ENCODE results near the gene RBAK. TPM values are rescaled to one million over a fixed set of nuclear protein-coding genes. Genes with fewer than 3 reads are reported as not detected.

RBAK gene
- total RNA-seq, 2 experiments from 2014 or later: 15.4 to 17.1 TPM

DNA sequence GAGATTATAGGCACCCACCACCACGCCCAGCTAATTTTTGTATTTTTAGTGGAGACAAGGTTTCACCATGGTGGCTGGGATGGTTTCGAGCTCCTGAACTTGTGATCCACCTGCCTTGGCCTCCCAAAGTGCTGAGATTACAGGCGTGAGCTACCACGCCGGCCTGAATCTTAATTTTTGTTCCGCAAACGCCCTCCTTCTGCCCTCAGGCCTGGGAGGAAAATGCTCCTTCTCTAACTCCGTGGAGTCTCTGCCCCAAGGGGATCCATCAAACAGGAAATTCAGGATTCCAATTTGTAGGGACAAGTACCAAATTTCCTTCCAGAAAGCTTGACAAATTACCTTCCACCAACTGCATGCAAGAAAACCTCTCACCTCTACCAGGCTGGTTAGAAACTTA is 43.2 kb downstream of the RBAK start:
- ATAC-seq: no peak
- peaks cover 3% of the 10 kb centered on the region for H3K4me1 Mint-ChIP-seq (ENCODE audit: low read depth)
- no peak for TF ChIP-seq CTCF (IDR thresholded peaks at IDR 0.05)
- no peak for DNase-seq
- H3K27me3 Mint-ChIP-seq: no peaks in the 10 kb centered on the region
- H3K4me3 Mint-ChIP-seq: no peak overlapping the region
- no peak overlapping the region for H3K27ac Mint-ChIP-seq
- intact Hi-C loops (cut with micrococcal nuclease): loop anchor here (5.0 kb wide), 1 partner anchor 117 kb away; no protein-coding TSS in a partner anchor
- H3K36me3 Mint-ChIP-seq (ENCODE audit: low read depth): peaks cover 1% of the 10 kb centered on the region
- ChIA-PET POLR2A (no interaction called here), CTCF (interaction anchor here (0.8 to 1.4 kb wide), 4 partner anchors 8 to 290 kb away, joined by 3 read pairs; no protein-coding TSS in a partner anchor)
- H3K9me3 Mint-ChIP-seq: peaks cover 7% of the 10 kb centered on the region

DNA sequence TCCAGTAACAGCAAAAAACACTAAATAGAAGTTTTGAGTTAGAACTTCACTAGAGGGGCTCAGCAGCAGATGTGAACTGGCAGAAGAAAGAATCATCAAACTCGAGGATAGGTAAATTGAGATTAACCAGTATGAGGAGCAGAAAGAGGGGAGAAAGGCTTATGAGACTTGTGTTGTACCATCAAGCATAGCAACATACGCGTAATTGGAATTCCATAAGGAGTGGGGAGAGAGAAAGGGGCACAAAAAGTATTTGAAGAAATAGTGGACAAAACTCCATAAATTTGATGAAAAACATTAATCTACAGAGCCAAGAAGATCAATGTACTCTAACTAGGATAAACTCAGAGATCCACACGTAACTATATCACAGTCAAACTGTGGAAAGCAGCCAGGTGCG is 48.3 kb downstream of the RBAK start:
- Mint-ChIP-seq H3K27ac (no peak overlapping the region), H3K27me3 (no peaks in the 10 kb centered on the region), H3K9me3 (peaks cover 21% of the 10 kb centered on the region), H3K4me3 (no peak overlapping the region), H3K4me1 (ENCODE audit: low read depth) (no peaks in the 10 kb centered on the region), H3K36me3 (ENCODE audit: low read depth) (peaks cover 4% of the 10 kb centered on the region)
- CTCF ChIA-PET: interaction anchor here (0.8 to 1.3 kb wide), 2 partner anchors 9 to 13 kb away, joined by 3 to 5 read pairs; no protein-coding TSS in a partner anchor
- intact Hi-C loops (cut with micrococcal nuclease): no loop called here
- POLR2A ChIA-PET: interaction anchor here (0.6 kb wide), 1 partner anchor 10 kb away, joined by 3 read pairs; no protein-coding TSS in a partner anchor
- TF ChIP-seq CTCF (IDR thresholded peaks at IDR 0.05): no peak
- ATAC-seq (no peak), DNase-seq (no peak)

DNA sequence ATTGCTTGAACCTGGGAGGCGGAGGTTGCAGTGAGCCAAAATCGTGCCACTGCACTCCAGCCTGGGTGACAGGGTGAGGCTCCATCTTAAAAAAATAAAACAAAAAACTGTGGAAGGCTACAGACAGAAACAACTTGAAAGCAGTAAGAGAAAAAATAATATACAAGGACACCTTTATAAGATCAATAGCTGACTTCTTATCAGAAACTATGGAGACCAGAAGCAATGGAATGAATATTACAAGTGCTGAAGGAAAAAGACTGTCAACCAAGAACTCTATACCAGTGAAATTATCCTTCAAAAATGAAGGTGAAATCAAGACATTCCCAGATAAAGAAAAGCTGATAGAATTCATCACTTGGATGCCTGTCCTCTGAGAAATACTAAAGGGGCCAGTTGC is 49.0 kb downstream of the RBAK start:
- H3K4me3 Mint-ChIP-seq: no peak overlapping the region
- H3K27ac Mint-ChIP-seq: no peak overlapping the region
- DNase-seq (no peak), ATAC-seq (no peak)
- H3K36me3 Mint-ChIP-seq (ENCODE audit: low read depth): peaks cover 4% of the 10 kb centered on the region
- no peaks in the 10 kb centered on the region for H3K4me1 Mint-ChIP-seq (ENCODE audit: low read depth)
- ChIA-PET POLR2A (interaction anchor here (0.8 kb wide), 1 partner anchor 8 kb away, joined by 3 read pairs; no protein-coding TSS in a partner anchor), CTCF (interaction anchor here (0.9 kb wide), 1 partner anchor 9 kb away, joined by 4 read pairs; no protein-coding TSS in a partner anchor)
- no peak for TF ChIP-seq CTCF (IDR thresholded peaks at IDR 0.05)
- intact Hi-C loops (cut with micrococcal nuclease): no loop called here
- peaks cover 21% of the 10 kb centered on the region for H3K9me3 Mint-ChIP-seq
- no peaks in the 10 kb centered on the region for H3K27me3 Mint-ChIP-seq

DNA sequence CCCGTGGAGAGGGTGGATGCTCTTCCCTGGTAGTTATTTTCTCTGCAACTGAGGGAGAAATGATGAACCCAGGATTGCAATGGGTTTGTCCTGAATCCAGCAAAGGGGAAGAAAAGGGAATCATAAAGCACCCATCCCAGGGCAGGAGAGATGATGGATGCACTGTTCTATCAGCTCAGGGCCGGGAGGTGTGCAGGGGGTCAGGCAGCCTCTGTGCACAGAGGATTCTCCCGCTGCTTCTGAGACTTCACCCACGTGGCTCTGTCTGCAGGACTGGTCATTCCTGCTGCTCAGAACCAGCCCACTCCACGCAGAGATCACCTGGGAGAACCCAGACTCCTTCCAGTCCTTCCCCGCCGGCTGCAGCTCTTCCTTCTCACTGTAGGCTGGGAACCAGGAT is 70.7 kb downstream of the RBAK start:
- no peaks in the 10 kb centered on the region for H3K4me1 Mint-ChIP-seq (ENCODE audit: low read depth)
- DNase-seq: no peak
- TF ChIP-seq CTCF (IDR thresholded peaks at IDR 0.05): no peak
- H3K36me3 Mint-ChIP-seq (ENCODE audit: low read depth): no peaks in the 10 kb centered on the region
- no peak for ATAC-seq
- POLR2A ChIA-PET: no interaction called here
- no peak overlapping the region for H3K4me3 Mint-ChIP-seq
- CTCF ChIA-PET: interaction anchor here (1.2 kb wide), 1 partner anchor 23 kb away, joined by 3 read pairs; no protein-coding TSS in a partner anchor
- H3K27me3 Mint-ChIP-seq: no peaks in the 10 kb centered on the region
- no peak overlapping the region for H3K27ac Mint-ChIP-seq
- H3K9me3 Mint-ChIP-seq: no peaks in the 10 kb centered on the region
- intact Hi-C loops (cut with micrococcal nuclease): no loop called here

DNA sequence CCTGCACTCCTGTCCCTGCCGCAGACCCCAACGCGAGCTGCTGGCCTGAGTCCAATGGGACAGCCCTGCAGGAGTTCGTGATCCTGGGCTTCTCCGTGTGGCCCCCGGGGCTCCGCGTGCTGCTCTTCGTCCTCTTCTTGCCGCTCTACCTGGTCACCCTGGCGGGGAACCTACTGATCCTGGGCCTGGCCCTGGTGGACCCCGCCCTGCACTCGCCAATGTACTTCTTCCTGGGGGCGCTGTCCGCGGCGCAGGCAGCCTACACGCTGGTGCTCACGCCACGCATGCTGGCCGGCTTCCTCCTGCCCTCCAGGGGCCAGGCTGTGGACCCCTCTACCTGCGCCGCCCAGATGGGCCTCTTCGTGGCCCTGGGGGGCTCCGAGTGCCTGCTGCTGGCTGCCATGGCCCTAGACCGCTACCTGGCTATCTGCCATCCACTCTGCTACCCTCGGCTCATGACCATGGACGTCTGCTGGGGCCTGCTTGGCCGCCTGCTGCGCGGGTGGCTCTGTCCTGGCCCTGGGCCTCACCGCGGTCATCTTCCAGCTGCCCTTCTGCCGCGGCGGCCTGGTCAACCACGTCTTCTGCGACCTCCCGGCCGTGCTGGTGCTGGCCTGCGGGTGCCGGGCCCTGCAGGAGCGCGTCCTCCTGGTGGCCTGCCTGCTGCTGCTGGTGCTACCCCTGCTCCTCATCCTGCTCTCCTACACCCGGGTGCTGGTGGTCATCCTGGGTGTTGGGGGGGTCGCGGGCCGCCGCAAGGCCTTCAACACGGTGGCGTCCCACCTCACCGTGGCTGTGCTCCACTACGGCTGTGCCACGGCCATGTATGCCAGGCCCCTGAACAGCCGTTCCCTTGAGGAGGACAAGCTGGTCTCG is 71.7 kb downstream of the RBAK start:
- CTCF ChIA-PET: no interaction called here
- TF ChIP-seq CTCF (IDR thresholded peaks at IDR 0.05): no peak
- H3K27me3 Mint-ChIP-seq: no peaks in the 10 kb centered on the region
- H3K4me1 Mint-ChIP-seq (ENCODE audit: low read depth): no peaks in the 10 kb centered on the region
- no peaks in the 10 kb centered on the region for H3K9me3 Mint-ChIP-seq
- ATAC-seq: no peak
- H3K27ac Mint-ChIP-seq: no peak overlapping the region
- intact Hi-C loops (cut with micrococcal nuclease): no loop called here
- POLR2A ChIA-PET: no interaction called here
- H3K36me3 Mint-ChIP-seq (ENCODE audit: low read depth): no peaks in the 10 kb centered on the region
- H3K4me3 Mint-ChIP-seq: no peak overlapping the region
- DNase-seq: no peak
